HG02642 (cell line): ENCODE measurements around the gene KCNH2.
"Not testable (repeated sequence)": the region's sequence is repeated elsewhere in the genome, so short reads cannot be mapped to it uniquely, and the experiment has no call there.

Experiments used
- ATAC-seq: cut with Tn5 transposase; IDR thresholded peaks from one replicate; pipeline ENCODE4 v1.9.1; 2021; ENCODE audit warnings: mild to moderate bottlenecking; ENCODE audit not compliant: unreplicated experiment, poor library complexity

The KCNH2 gene, protein sequence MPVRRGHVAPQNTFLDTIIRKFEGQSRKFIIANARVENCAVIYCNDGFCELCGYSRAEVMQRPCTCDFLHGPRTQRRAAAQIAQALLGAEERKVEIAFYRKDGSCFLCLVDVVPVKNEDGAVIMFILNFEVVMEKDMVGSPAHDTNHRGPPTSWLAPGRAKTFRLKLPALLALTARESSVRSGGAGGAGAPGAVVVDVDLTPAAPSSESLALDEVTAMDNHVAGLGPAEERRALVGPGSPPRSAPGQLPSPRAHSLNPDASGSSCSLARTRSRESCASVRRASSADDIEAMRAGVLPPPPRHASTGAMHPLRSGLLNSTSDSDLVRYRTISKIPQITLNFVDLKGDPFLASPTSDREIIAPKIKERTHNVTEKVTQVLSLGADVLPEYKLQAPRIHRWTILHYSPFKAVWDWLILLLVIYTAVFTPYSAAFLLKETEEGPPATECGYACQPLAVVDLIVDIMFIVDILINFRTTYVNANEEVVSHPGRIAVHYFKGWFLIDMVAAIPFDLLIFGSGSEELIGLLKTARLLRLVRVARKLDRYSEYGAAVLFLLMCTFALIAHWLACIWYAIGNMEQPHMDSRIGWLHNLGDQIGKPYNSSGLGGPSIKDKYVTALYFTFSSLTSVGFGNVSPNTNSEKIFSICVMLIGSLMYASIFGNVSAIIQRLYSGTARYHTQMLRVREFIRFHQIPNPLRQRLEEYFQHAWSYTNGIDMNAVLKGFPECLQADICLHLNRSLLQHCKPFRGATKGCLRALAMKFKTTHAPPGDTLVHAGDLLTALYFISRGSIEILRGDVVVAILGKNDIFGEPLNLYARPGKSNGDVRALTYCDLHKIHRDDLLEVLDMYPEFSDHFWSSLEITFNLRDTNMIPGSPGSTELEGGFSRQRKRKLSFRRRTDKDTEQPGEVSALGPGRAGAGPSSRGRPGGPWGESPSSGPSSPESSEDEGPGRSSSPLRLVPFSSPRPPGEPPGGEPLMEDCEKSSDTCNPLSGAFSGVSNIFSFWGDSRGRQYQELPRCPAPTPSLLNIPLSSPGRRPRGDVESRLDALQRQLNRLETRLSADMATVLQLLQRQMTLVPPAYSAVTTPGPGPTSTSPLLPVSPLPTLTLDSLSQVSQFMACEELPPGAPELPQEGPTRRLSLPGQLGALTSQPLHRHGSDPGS

DNA sequence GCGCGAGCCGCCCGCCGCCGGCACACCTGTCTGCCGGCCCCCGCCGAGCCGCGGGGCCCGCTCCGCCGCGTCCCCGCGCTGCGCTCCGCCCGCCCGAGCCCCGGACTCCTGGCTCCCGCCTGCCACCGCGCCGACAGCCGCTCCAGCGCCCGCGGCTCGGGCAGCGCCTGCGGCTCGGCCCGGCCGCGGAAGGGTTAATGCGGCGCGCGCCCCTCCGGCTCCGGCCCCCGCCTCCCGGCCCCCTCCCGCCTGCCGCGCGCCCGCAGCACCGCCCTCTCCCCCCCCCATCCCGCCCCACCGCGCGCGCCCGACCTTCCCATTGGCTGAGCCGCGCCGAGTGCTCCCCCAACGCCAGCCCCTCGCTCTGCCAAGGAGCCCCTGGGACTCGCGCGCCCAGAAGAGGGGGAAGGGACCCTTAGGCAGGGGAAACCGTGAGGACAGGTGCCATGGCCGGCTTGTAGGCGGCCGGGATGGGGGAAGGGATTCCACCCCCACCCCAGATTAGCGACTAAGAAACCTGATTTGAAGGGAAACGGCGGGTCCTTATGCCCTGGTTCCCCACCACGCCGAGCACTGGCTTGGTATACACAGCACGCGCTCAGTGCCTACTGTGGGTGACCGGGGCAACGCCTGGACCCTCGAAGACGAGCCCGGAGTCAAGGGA is at the start of gene KCNH2:
KCNH2 (minus strand) TSS at position 196 of the 664 bp plus-strand sequence. CDS start 408 bp downstream, outside the sequence.
- ATAC-seq, result no peak

DNA sequence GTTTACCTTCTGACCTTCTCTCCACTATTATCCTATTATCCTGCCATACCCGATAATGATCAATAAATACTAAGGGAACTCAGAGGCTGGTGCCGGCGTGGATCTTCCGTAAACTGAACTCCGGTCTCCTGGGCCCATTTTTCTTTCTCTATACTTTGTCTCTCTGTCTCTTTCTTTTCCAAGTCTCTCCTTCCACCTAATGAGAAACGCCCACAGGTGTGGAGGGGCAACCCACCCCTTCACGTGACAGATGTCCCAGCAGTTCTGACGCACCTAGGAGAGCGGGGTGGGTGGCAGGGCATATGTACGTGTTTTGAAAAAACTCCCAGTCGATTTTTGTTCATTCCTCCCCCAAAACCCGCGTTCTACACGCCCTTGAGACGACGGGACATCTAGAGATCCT is 49.6 kb upstream of the KCNH2 start:
- ATAC-seq, result not testable (repeated sequence)

DNA sequence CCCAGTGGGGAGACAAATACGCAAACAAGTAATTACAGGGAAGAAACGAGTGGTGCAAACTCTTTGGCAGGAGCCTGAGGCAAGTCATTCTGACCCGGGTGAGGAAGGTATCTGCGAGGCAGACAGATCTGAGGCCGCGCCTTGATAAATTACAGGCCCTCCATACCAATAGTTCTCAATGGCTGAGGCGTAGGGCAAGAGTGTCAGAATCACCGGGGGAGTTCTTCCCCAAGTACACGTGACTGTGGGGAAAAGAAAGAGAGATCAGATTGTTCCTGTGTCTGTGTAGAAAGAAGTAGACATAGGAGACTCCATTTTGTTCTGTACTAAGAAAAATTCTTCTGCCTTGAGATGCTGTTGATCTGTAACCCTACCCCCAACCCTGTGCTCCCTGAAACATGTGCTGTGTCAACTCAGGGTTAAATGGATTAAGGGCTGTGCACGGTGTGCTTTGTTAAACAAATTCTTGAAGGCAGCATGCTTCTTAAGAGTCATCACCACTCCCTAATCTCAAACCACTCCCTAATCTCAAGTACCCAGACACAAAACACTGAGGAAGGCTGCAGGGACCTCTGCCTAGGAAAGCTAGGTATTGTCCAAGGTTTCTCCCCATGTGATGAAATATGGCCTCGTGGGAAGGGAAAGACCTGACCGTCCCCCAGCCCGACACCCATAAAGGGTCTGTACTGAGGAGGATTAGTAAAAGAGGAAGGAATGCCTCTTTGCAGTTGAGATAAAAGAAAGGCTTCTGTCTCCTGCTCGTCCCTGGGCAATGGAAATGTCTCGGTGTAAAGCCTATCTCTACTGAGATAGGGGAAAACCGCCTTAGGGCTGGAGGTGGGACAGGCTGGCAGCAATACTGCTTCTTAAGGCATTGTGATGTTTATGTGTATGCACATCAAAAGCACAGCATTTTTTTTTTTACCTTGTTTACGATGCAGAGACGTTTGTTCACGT is 48.9 kb upstream of the KCNH2 start:
- ATAC-seq, result not testable (repeated sequence)

DNA sequence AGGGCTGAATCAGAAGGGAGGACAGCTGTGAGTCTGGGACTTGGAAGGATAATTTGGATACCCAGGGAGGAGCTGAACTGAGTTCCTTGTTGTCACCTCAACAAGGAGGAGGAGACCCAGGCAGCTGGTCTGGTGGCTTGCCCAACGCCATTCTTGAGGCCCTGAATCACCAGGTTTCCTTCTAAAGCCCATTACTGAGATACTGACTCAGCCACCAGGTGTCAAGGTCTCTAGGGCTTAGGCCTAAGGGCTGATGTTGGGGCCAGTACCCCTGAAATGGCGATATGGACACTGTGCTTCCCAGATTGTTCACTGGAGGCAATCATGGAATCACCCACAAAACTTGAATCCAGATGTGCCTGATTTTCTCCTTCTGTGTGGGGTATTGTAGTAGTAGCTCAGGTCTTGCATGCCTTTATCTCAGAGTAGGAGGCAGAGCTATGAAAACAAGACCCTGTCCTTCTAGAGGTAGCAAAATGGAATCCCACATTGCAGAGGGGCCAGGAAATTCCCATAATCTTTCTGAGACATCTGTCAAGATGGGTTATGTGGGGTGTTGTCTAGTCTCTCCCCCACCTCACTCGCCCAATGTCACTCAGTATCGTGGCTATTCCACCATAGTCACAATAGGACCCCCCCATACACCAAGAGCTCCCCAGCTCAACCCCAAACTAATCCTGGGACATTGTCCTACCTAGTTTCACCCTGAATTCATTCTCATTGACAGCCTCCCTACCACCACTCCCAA is 48.0 kb upstream of the KCNH2 start:
- ATAC-seq, result no peak

DNA sequence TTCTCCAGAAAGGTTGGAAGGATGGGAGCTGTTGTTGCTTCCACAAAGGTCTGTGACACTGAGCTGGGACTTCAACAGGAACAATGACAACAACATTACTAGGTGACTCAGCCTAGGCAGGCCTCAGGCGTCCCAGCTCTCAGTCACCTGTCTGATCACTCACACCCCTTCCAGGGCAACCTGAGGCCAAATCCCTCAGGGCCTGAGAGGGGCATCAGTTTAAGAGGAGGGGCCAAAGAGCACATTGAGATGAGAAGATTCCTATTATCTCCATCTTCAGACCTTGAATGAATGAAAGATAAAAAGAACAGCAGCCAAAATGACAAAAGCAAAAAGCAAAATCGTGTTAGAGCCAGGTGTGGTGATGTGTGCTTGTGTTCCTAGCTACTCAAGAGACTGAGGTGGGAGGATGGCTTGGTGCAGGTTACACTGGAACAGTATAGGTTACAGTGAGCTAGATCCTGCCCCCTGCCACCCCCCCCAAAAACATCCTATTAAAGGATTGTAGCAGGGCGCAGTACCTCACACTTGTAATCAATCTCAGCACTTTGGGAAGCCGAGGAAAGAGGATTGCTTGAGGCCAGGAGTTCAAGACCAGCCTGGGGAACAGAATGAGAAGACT is 46.4 kb upstream of the KCNH2 start, which contains the start of gene ATG9B:
ATG9B (minus strand) TSS at position 60 of the 622 bp plus-strand sequence. CDS start 71 bp downstream, outside the sequence.
- ATAC-seq, result no peak

DNA sequence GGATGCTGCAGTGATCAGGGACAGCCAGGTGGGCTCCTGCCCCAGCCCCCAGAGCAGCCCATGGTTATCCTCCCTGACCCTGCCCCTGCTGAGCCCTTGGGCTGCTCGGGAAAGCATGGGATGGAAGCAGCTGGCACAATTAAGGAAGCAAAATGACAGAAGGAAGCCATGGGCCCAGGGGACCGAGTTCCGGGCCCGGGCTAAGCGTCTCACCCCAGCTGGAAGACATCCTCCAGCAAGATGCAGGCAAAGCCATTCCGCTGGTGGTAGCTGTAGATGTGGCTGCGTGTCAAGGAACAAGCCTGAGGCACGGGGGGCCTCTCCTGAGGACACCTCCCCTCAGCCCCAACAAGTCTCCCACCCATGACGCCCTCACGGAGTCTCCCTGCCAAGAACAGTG is 45.1 kb upstream of the KCNH2 start:
- no peak for ATAC-seq

DNA sequence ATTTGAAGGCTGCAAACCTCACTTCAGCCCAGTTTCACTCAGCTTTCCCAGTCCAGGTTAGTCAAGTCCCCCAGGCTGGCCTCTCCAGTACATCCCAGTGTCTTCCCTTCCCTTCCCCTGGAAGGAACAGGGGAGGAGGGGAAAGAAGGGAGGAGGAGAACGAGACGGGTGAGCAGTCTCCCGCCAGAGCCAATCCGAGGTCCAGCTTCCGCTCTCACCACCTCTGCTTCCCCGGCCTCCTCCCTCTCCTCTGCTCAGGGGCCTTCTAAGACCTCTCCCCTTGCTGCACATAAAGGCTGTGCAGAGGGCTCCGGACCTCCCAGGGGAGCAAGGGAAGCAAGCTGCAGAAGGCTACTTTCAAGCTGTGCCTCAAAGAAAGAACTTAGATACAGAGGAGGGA is 42.1 kb upstream of the KCNH2 start:
- ATAC-seq, result no peak

DNA sequence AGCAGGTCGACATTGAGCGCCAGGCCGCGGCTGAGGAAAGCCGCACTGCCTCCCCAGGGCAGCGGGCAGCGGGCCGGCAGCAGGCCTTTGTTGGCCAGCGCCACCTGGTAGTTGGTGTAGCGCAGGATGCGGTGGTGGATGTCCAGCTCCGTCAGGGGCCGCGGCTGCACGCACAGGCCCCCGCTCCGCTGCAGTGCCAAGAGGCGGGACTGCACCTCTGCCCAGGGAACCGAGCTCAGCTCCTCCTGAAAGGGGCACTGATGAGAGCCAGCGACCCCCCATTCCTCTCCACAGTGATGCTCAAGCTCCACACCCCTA is 41.0 kb upstream of the KCNH2 start:
- no peak for ATAC-seq

DNA sequence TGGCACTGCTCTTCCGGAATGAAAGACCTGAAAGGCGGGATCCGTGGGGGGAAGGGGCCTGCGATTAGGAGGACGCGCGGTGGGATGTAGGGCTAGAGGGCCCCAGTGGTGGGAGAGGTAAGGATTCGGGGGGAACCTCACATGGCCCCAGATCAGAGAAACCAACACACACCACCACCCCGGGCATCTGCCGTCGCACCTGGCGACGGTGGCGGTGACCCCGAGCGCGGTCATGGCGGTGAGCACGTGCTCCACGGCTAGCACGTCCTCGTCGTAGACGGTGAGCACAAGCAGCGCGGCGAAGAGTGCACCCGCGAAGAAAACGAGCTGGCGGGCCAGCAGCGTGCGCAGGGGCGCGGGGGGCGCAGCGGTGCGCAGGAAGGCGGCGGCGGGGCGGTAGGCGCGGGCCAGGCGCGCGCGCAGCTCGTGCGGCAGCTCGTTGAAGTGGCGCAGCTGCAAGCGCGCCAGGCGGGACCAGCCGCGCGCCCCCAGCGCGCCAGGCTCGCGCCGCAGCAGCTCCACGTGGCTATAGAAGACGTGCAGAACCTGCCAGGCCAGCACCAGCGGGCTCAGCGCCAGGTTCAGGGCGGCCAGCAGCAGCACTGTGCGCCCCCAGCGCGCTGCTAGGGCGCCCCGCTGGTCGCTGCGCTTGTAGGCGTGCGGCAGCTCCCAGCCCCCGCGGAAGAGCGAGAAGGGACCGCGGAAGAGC is 40.5 kb upstream of the KCNH2 start:
- no peak for ATAC-seq

DNA sequence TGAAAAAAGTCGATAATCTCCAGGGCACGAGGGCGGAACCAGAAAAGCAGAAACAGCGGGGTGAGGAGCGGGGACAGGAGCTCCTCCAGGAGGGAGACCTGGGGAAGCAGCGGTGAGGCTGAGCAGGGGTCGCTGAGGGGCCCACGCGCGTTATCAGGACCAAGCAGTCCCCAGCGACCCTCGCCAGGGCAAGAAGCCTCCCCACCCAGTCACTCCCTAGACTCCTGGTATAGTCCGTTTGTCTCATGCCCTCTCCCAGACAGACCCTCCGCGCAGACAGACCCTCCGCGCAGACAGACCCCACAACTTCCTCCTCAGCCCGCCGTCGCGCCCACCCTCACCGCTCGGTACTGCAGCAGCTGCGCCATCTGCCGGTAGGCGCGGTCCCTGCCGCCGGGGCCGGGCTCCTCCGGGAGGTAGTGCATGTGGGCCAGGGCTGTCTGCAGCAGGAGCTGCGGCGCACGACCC is 39.9 kb upstream of the KCNH2 start:
- peak; percentile 60 for ATAC-seq

DNA sequence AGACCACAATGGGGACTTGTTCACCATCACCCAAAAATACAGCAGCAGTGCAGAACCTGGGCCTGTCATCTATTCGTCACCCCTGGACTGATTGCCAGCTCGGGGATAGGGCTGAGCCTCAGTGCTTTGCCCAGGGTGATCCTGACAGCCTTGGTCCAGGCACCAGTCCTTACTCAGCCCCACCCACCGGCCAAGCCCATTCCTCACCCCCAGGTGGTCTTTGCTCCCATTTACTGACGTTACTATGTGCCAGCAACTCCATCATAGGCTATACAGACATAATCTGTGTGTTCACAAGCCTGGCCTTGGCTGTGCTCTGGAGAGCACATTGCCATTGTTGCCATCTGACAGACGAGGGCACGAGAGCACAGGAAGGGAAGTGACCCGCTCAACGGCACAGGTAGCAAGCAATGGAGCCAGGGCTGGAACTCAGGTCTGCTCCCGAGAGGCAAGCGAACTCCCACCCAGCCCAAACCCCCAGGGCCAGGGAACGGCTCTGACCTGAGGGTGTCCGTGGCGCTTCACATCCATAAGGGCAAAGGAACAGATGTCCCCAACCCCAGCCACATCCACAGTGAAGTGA is 39.3 kb upstream of the KCNH2 start:
- ATAC-seq, result no peak

DNA sequence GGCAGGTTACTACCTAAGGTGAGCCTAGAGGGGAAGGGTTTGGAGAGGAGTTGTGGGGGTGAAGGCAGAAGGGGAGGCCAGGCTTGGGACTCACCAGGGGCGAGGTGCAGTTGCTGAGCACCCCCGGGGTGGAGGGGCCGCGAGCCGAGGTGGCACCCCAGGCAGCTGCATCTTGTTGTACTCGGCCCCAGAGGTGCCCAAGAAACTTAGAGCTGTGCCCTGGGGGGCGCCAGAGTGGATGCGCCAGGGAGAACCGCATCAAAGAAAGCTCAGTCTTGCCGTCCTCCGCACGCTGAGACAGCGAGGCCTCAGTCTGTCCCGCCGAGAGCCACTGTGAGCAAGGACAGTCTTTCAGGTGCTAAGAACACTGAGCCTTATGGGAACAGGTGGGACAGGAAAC is 38.8 kb upstream of the KCNH2 start:
- no peak for ATAC-seq

DNA sequence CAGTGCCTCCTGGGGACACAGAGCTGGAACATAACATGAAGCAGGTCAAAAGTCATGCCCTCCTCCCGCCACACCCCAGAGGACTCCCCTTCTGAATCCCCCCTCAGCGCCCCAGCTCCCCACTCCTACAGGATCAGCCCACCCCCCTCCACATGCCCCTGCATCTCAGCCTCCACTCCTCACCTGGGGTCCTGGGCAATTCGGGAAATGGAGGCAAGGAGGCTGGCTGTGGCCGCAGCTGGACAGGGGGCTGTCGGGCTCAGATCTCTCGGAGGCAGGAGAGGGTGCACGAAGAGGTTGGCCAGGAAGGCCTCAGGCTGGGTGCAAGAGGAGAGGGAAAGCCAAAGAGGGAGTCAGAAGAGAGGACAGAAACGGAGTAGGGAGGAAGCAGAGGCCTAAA is 38.4 kb upstream of the KCNH2 start:
- no peak for ATAC-seq

DNA sequence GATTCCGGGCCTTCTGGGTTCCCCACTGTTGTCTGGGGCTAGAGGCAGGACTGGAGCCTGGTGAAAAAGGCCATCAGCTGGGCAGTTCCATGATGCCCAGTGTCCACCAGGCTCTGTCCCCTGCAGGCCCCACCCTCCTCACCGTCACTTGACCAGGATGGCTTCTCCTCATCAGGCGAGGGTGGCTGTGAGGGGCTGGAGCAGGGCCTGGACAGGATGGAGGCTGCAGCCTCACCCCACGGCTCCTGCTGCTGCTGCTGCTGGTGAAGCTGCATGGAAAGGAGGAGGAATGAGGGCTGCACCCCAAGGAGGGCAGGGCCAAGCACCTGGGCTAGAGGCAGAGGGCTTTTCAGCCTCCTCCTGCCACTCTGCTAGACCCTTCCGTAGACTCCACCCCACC is 37.8 kb upstream of the KCNH2 start:
- no peak for ATAC-seq

DNA sequence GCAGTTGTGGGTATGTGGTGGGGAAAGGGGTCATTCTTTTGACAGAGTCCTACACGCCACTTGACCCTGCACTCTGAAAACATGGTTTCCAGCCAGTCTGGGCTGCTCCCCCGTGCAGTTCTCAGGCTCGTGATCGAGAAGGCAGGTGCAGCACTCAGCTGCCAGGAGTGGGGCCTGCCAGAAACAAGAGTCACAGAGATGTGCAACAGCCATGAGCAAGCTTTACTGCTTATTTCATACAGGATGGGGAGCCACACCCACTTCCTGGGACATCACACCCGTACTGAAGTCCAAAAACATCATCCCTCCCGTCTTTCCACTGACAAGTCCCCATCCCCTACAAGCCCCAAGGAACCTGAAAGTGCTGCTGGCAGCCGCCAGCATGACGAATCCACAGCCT is 36.8 kb upstream of the KCNH2 start:
- ATAC-seq, result no peak

DNA sequence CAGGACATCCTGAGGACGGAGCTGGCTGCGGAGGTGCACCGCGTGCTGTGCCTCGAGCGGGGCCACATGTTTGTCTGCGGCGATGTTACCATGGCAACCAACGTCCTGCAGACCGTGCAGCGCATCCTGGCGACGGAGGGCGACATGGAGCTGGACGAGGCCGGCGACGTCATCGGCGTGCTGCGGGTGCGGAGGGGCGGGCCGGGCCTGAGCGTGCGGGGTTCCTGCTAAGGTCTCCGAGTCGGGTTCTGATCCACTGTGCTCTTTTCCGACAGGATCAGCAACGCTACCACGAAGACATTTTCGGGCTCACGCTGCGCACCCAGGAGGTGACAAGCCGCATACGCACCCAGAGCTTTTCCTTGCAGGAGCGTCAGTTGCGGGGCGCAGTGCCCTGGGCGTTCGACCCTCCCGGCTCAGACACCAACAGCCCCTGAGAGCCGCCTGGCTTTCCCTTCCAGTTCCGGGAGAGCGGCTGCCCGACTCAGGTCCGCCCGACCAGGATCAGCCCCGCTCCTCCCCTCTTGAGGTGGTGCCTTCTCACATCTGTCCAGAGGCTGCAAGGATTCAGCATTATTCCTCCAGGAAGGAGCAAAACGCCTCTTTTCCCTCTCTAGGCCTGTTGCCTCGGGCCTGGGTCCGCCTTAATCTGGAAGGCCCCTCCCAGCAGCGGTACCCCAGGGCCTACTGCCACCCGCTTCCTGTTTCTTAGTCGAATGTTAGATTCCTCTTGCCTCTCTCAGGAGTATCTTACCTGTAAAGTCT is 35.8 kb upstream of the KCNH2 start:
- peak; percentile 51 for ATAC-seq
